ENCODE data around the gene CDKL2.

DNA sequence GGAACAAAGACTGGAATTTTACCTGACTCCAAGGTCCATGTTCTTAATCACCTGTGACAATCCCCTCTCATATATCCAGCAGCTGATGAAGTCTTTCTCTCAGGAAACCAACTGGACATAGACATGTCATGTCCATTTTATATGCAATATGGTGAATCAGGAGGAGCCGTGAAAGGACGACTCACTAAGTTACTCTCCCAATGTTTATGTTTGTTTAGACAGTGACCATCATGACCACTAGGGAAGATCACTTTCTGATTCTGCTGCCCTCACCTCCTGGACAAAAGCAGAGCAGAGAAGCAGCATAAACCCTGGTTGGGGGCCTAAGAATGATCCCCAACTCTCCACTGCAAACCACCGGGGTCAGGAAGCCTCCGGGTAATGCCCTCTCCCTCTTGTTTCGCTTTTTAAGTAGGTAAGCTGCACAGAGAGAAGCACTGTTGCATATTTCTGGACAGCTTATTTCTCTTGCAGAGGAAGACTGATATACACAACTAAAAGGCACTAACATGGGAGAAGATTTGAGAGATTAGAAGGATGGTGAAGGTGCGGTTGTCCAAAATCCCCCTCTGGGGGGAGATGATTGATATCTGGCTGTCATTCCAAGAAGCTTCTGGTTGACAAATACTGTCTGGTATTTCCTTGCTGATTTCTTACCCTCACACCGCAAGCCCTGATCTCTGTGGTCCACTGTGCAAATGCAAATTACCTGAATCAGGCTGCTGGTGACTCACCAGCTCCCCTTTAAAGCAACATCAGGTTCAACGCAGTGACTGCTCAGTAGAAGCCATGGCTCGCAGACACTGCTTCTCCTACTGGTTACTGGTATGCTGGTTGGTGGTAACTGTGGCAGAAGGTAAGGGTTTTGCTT, 74.8 kb downstream of the CDKL2 start, which contains the start of gene ODAPH:
- TF ChIP-seq EZH2 (IDR thresholded peaks at IDR 0.05; ENCODE audit: insufficient read depth, poor library complexity, severe bottlenecking) (no peak), EZH2phosphoT487 (IDR thresholded peaks at IDR 0.05; ENCODE audit: insufficient read depth, low read depth) (no peak)
